GM18517 (cell line): ENCODE data around the gene HLA-DRB5.
"Not testable (repeated sequence)": the region's sequence is repeated elsewhere in the genome, so short reads cannot be mapped to it uniquely, and the experiment has no call there.

ENCODE experiments used
- ATAC-seq: cut with Tn5 transposase; IDR thresholded peaks from one replicate; pipeline ENCODE4 v1.9.1; 2021; ENCODE audit warnings: mild to moderate bottlenecking, moderate library complexity; ENCODE audit not compliant: unreplicated experiment

HLA-DRB5 gene

DNA sequence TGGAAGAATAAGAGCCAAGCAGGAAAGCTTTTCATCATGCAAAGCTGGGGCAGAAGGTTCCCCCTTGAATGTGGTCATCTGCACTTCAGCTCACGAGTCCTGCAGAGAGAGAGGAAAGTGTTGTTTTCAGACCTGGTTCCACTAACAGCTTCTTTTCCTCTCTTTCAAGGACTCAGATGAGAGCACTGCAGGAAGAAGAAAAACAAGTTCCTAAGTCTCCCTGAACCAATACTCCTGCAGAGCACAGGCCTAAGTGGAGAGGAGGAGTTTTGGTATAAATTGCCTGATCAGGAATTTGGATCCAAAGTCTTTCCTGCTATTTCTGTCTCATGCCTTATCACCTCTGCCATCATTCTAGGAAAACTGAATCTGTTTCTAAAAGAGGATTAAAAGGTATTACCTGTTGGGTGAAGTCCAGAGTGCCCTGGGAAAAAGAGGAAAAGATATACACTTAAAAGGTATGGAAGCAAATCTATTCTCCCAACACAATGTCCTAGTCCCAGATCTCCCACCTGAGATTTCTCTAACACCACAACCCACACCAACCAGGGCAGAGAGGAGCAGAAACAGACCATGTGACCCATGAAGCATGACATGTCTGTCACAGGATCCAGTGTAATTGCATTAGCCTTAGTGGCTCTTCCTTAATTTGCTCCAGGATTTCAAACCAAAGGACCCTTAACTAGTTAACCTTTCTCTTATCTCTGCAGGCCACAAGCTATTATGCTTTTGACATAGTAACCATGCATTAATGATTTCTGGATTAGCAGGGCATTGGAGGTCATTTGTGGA, 12.2 kb downstream of the HLA-DRB5 start:
- ATAC-seq, result no peak

GRCh38 chr6:32501016-32501415, 29.1 kb downstream of the HLA-DRB5 start:
- ATAC-seq, result no peak

DNA sequence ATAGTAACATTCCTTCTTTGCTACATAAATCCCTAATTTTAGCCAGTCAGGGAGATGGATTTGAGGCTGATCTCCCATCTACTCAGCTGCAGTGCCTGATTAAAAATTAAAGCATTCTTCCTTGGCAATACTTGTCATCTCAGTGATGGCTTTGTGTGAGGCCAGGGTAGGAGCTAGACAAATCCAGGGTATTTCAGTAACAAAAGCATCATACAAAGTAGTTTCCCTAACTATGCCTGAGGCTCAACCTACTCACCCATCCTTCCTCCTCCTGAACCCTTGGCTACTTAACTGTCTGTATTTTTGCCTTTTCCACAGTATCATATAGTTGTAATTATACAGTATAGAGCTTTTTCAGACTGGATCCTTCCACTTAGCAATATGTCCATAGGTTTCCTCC, 37.7 kb downstream of the HLA-DRB5 start:
- ATAC-seq, result no peak

DNA sequence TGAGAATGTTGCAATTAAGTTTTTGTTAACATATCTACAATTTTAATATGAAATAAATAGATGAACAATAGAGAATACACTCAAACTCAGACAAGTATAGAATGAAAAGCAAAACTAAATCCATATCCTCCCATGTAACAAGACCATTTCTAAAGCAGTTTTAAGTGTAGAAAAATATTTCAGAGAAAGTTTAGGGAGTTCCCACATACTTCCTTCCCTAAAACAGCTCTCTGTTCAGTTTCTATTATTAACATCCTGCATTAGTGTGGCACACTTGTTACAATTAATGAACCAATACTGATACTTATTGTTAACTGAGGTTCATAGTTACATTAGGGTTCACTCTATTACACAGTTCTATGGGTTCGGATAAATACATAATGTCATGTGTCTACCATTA, 38.4 kb downstream of the HLA-DRB5 start:
- ATAC-seq, result no peak

DNA sequence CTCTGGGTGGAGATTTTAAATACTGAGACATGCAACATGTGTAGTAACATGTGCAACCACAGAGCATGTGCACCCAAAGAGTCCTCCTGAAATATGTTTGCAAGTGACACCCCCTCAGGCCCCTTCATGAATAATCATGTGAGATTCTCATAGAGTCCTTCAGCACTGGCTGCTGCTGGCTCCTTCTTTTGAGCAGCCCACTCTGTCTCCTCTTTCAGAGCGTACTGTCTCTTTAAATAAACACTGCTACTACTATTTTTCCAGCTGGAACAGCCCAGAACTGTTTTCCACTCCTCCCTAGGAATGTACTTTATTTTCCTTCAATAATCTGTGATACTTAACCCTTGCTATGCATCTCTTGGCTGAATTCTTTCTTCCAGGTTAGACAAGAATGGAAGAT, 42.0 kb downstream of the HLA-DRB5 start:
- no peak for ATAC-seq

GRCh38 chr6:32484614-32484998, 45.5 kb downstream of the HLA-DRB5 start:
- no peak for ATAC-seq

DNA sequence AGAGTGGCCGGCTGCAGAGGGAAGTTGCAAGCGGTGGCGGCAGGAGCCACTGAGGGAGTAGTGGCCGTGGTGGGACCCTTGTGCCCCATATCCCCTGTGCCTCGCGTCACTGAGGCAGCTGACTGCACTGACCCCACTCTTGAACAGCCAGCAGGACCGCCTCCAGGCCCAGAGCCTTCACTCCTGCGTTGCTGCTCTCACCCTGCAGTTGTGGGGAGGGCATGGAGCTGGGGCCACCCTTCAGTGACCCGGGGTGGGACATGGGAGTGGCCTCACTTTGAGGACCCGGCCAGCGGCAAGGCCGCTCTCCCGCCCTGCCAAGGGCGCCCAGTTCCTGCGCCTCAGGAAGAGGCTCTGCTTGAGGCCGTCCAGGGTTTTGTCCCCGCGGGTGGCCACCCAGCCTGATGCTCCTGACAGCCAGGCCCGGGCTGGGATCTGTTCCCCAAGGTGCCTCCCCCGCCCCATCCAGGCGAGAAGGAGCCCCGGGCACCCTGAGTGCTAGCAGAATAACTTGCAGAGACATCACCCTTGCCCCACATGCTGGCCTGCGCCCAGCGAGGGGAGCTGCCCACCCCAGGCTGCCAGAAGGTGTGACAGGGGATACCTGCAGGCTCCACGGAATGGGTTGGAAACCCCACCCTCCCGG, 46.0 kb downstream of the HLA-DRB5 start:
- no peak for ATAC-seq

GRCh38 chr6:32475392-32476206, 54.5 kb downstream of the HLA-DRB5 start:
- ATAC-seq, result no peak

DNA sequence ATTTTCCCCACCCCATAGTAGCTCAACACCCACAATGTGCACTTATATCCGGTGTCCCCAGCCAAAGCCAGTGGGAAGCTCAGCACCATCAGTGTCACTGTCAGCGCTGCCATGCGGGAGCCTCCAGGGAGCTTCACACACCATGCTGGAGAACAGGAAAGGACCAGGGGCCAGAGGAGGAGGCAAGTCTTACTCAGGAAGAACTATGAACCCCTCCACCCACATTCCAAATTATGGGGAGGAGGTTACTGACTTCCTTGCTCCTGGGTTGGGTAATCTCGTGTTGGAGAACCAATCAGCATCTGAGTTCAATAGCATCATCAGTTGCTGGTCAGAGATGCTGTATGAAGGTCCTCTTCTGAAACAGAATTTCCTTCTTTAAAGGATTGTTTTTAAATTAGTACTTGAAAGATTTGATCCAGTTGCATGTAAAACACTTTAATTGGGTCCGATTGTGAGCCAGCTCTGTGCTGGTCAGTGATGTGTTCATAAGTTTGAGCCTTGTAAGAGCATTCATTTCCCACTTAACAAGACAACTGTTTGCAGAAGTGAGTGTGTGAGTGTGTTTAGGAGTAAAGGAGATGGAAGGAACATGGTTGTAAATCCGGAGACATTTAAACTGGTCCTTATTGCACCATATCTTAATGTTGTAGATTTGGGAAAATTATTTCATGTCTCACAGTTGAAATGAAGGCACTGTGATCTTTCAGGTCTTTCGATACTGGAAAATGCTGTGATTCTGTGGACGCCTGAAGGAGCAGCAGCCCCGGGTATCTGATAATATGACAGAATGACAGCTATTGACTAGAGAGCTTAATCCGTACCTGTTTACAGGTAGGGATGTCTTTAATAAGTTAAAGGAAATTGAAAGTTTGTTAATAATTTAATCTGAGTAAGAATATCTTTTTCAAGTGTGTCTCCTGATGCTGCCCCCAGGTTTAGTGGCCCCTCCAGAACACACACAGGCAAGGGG, 56.4 kb downstream of the HLA-DRB5 start:
- peak; percentile 97 for ATAC-seq

DNA sequence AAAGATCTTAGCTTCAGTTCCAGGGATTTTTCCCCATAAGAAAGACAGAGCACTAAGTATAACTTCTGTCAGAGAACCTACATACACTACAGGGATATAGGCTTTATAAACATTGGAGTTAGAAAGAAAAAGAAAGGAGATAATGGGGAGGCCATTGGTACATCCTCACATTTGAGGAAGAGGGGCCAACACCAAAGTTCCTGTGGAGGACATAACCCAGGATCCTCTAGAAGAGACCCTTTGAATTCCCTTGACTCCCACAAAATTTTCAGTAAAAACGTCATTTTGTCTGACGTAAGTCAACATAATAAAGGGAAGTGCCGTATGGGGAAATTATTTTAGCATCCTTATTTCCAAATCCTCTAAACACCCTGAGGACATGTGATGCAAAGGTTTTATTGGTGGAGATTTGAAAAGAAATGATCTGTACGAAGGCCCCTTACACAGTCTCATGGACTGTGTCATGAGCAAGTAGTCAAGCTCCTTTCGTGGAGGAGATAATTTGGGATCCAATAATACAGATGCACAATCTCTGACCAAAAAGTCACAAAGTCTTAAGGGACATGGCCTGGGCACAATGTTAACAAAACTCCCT, 57.2 kb downstream of the HLA-DRB5 start:
- ATAC-seq, result no peak

DNA sequence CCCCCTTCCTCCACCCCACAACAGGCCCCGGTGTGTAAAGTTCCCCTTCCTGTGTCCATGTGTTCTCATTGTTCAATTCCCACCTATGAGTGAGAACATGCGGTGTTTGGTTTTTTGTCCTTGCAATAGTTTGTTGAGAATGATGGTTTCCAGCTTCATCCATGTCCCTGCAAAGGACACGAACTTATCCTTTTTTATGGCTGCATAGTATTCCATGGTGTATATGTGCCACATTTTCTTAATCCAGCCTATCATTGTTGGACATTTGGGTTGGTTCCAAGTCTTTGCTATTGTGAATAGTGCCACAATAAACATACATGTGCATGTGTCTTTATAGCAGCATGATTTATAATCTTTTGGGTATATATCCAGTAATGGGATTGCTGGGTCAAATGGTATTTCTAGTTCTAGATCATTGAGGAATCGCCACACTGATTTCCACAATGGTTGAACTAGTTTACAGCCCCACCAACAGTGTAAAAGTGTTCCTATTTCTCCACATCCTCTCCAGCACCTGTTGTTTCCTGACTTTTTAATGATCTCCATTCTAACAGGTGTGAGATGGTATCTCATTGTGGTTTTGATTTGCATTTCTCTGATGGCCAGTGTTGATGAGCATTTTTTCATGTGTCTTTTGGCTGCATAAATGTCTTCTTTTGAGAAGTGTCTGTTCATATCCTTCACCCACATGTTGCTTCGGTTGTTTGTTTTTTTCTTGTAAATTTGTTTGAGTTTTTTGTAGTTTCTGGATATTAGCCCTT, 62.2 kb downstream of the HLA-DRB5 start:
- not testable (repeated sequence) for ATAC-seq
